ENCODE results near the gene PNPLA1. TPM values are rescaled to one million over a fixed set of nuclear protein-coding genes. Genes with fewer than 3 reads are reported as not detected.

The PNPLA1 gene
- total RNA-seq, 1 donor from 2014 or later, result not detected

GRCh38 chr6:36272234-36272633 is 2.4 kb downstream of the PNPLA1 start:
- no peak for TF ChIP-seq EZH2 (IDR thresholded peaks at IDR 0.05)
- no peak for TF ChIP-seq EZH2phosphoT487 (IDR thresholded peaks at IDR 0.05)
- TF ChIP-seq CTCF (IDR thresholded peaks at IDR 0.05), result no peak
- H4K20me1 ChIP-seq (ENCODE audit: low read depth), result no peaks in the 10 kb centered on the region
- H3K27ac ChIP-seq, result no peak overlapping the region
- no peaks in the 10 kb centered on the region for H3F3A ChIP-seq (ENCODE audit: low read depth)
- H3K9ac ChIP-seq, result no peak overlapping the region
- H3K27me3 ChIP-seq, result no peaks in the 10 kb centered on the region
- no peak overlapping the region for H2AFZ ChIP-seq (replicated peaks)
- H3K4me3 ChIP-seq, result no peak overlapping the region
- H3K4me1 Mint-ChIP-seq, result peaks cover 4% of the 10 kb centered on the region
- H3K36me3 ChIP-seq, result no peaks in the 10 kb centered on the region
- no peak overlapping the region for H3K4me3 Mint-ChIP-seq
- no peak overlapping the region for H3K27ac Mint-ChIP-seq
- H3K9me3 Mint-ChIP-seq, result no peaks in the 10 kb centered on the region
- H3K36me3 Mint-ChIP-seq, result no peaks in the 10 kb centered on the region
- H3K79me2 ChIP-seq (ENCODE audit: low read depth), result no peaks in the 10 kb centered on the region
- H3K9me3 ChIP-seq (ENCODE audit: low read depth), result no peaks in the 10 kb centered on the region
- H3K4me1 ChIP-seq, result no peaks in the 10 kb centered on the region
- H3K4me2 ChIP-seq, result no peak overlapping the region
- H3K27me3 Mint-ChIP-seq (ENCODE audit: insufficient read depth, low read depth), result peaks cover 11% of the 10 kb centered on the region
- DNase-seq (ENCODE audit: low spot score), result no peak

- H3K36me3 ChIP-seq, result no peaks in the 10 kb centered on the region
- H3K27ac ChIP-seq, result no peak overlapping the region
- no peak overlapping the region for H3K4me2 ChIP-seq
- H2AFZ ChIP-seq (replicated peaks), result no peak overlapping the region
- no peaks in the 10 kb centered on the region for H3K79me2 ChIP-seq (ENCODE audit: low read depth)
- H3K27me3 Mint-ChIP-seq (ENCODE audit: insufficient read depth, low read depth), result peaks cover 7% of the 10 kb centered on the region
- no peaks in the 10 kb centered on the region for H3K9me3 Mint-ChIP-seq
- H3K4me1 ChIP-seq, result no peaks in the 10 kb centered on the region
- H3K27ac Mint-ChIP-seq, result no peak overlapping the region
- TF ChIP-seq EZH2phosphoT487 (IDR thresholded peaks at IDR 0.05) (no peak), EZH2 (IDR thresholded peaks at IDR 0.05) (no peak), CTCF (IDR thresholded peaks at IDR 0.05) (no peak)
- H4K20me1 ChIP-seq (ENCODE audit: low read depth), result no peaks in the 10 kb centered on the region
- no peaks in the 10 kb centered on the region for H3K9me3 ChIP-seq (ENCODE audit: low read depth)
- no peak overlapping the region for H3K4me3 Mint-ChIP-seq
- peaks cover 4% of the 10 kb centered on the region for H3K4me1 Mint-ChIP-seq
- no peaks in the 10 kb centered on the region for H3K27me3 ChIP-seq
- no peaks in the 10 kb centered on the region for H3F3A ChIP-seq (ENCODE audit: low read depth)
- H3K4me3 ChIP-seq, result no peak overlapping the region
- no peaks in the 10 kb centered on the region for H3K36me3 Mint-ChIP-seq
- no peak for DNase-seq (ENCODE audit: low spot score)
- H3K9ac ChIP-seq, result no peak overlapping the region
These were observed 3.2 kb downstream of the PNPLA1 start for GRCh38 chr6:36273067-36273466.

GRCh38 chr6:36273802-36274514 is 4.1 kb downstream of the PNPLA1 start:
- H3K4me3 ChIP-seq, result no peak overlapping the region
- Mint-ChIP-seq H3K4me1 (peaks cover 4% of the 10 kb centered on the region), H3K4me3 (no peak overlapping the region), H3K27ac (no peak overlapping the region), H3K27me3 (ENCODE audit: insufficient read depth, low read depth) (peaks cover 7% of the 10 kb centered on the region), H3K36me3 (no peaks in the 10 kb centered on the region), H3K9me3 (no peaks in the 10 kb centered on the region)
- H3K79me2 ChIP-seq (ENCODE audit: low read depth), result no peaks in the 10 kb centered on the region
- H3K27me3 ChIP-seq, result no peaks in the 10 kb centered on the region
- no peak overlapping the region for H3K27ac ChIP-seq
- no peak overlapping the region for H2AFZ ChIP-seq (replicated peaks)
- no peaks in the 10 kb centered on the region for H3F3A ChIP-seq (ENCODE audit: low read depth)
- no peaks in the 10 kb centered on the region for H4K20me1 ChIP-seq (ENCODE audit: low read depth)
- no peaks in the 10 kb centered on the region for H3K36me3 ChIP-seq
- H3K4me1 ChIP-seq, result no peaks in the 10 kb centered on the region
- no peak overlapping the region for H3K4me2 ChIP-seq
- no peak for DNase-seq (ENCODE audit: low spot score)
- no peaks in the 10 kb centered on the region for H3K9me3 ChIP-seq (ENCODE audit: low read depth)
- no peak overlapping the region for H3K9ac ChIP-seq
- TF ChIP-seq EZH2 (IDR thresholded peaks at IDR 0.05) (no peak), CTCF (IDR thresholded peaks at IDR 0.05) (no peak)

Measured in neural progenitor cell (in vitro differentiated cells).